ENCODE measurements around the gene CCM2.

CCM2 gene

GRCh38 chr7:45055594-45056219, 55.7 kb downstream of the CCM2 start:
- Histone ChIP-seq H3K4me3 (ENCODE audit: low read depth, low read length) (no peak overlapping the region), H3K27me3 (ENCODE audit: control insufficient read depth, insufficient read depth, low read length) (no peaks in the 10 kb centered on the region), H3K36me3 (ENCODE audit: control insufficient read depth, insufficient read depth, low read length) (peaks cover 5% of the 10 kb centered on the region; the same call in 1 of the 2 replicates), H3K4me1 (ENCODE audit: control insufficient read depth, insufficient read depth, low read length) (no peaks in the 10 kb centered on the region; the same call in 1 of the 2 replicates), H3K27ac (ENCODE audit: low read depth, low read length) (no peak overlapping the region), H3K9me3 (ENCODE audit: control insufficient read depth, insufficient read depth, low read depth, low read length) (no peaks in the 10 kb centered on the region; the same call in 1 of the 2 replicates), H3K9ac (ENCODE audit: low read length) (no peak overlapping the region)

GRCh38 chr7:45057878-45058277, 57.9 kb downstream of the CCM2 start:
- H3K4me1 ChIP-seq (ENCODE audit: control insufficient read depth, insufficient read depth, low read length) = no peaks in the 10 kb centered on the region
- no peaks in the 10 kb centered on the region for H3K36me3 ChIP-seq (ENCODE audit: control insufficient read depth, insufficient read depth, low read length)
- H3K27me3 ChIP-seq (ENCODE audit: control insufficient read depth, insufficient read depth, low read length) = no peaks in the 10 kb centered on the region
- no peak overlapping the region for H3K4me3 ChIP-seq (ENCODE audit: low read depth, low read length)
- H3K9me3 ChIP-seq (ENCODE audit: control insufficient read depth, insufficient read depth, low read depth, low read length) = no peaks in the 10 kb centered on the region; the same call in 1 of the 2 replicates
- no peak overlapping the region for H3K9ac ChIP-seq (ENCODE audit: low read length)
- H3K27ac ChIP-seq (ENCODE audit: low read depth, low read length) = no peak overlapping the region

GRCh38 chr7:45060295-45060694, 60.3 kb downstream of the CCM2 start:
- H3K4me1 ChIP-seq (ENCODE audit: control insufficient read depth, insufficient read depth, low read length) = no peaks in the 10 kb centered on the region
- H3K4me3 ChIP-seq (ENCODE audit: low read depth, low read length) = no peak overlapping the region
- H3K27me3 ChIP-seq (ENCODE audit: control insufficient read depth, insufficient read depth, low read length) = no peaks in the 10 kb centered on the region
- H3K9ac ChIP-seq (ENCODE audit: low read length) = no peak overlapping the region
- H3K9me3 ChIP-seq (ENCODE audit: control insufficient read depth, insufficient read depth, low read depth, low read length) = no peaks in the 10 kb centered on the region; the same call in 1 of the 2 replicates
- peaks cover 13% of the 10 kb centered on the region for H3K36me3 ChIP-seq (ENCODE audit: control insufficient read depth, insufficient read depth, low read length)
- no peak overlapping the region for H3K27ac ChIP-seq (ENCODE audit: low read depth, low read length)

GRCh38 chr7:45061352-45061751, 61.4 kb downstream of the CCM2 start:
- Histone ChIP-seq H3K27me3 (ENCODE audit: control insufficient read depth, insufficient read depth, low read length) (no peaks in the 10 kb centered on the region), H3K27ac (ENCODE audit: low read depth, low read length) (no peak overlapping the region), H3K4me1 (ENCODE audit: control insufficient read depth, insufficient read depth, low read length) (no peaks in the 10 kb centered on the region), H3K9me3 (ENCODE audit: control insufficient read depth, insufficient read depth, low read depth, low read length) (no peaks in the 10 kb centered on the region), H3K4me3 (ENCODE audit: low read depth, low read length) (no peak overlapping the region), H3K9ac (ENCODE audit: low read length) (no peak overlapping the region), H3K36me3 (ENCODE audit: control insufficient read depth, insufficient read depth, low read length) (peaks cover 18% of the 10 kb centered on the region)

DNA sequence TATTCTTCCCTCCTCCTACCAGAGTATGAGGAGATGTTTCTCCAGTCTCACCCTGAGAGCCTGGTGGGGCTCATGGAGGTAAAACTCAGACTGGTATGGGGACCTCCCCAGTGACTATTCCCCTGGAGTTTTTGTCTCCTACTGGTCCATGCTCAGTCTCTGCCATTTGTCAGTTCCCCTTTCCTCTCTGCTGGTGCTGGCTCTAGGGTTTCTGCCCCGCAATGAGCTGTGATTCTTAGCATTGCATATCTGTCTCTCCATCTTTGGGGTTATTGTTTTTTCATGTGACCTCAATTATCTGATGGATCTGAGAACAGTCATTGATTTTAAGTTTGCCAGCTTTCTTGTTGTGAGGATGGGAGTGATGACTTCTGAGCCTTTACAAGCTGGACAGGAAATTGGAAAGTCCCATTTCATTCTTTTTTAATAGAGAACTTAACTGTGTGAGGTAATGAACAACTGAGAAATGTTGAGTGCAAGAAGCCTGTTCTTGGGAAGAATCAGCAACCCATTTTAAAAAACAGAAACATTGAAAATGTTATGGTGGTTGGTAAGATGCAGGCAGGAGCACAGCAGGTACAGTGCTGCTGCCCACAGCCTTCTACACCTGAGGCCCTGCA, 61.9 kb downstream of the CCM2 start:
- H3K36me3 ChIP-seq (ENCODE audit: control insufficient read depth, insufficient read depth, low read length) = peaks cover 18% of the 10 kb centered on the region
- H3K9me3 ChIP-seq (ENCODE audit: control insufficient read depth, insufficient read depth, low read depth, low read length) = no peaks in the 10 kb centered on the region
- H3K4me1 ChIP-seq (ENCODE audit: control insufficient read depth, insufficient read depth, low read length) = no peaks in the 10 kb centered on the region
- no peak overlapping the region for H3K9ac ChIP-seq (ENCODE audit: low read length)
- no peak overlapping the region for H3K4me3 ChIP-seq (ENCODE audit: low read depth, low read length)
- H3K27ac ChIP-seq (ENCODE audit: low read depth, low read length) = no peak overlapping the region
- H3K27me3 ChIP-seq (ENCODE audit: control insufficient read depth, insufficient read depth, low read length) = no peaks in the 10 kb centered on the region

- H3K27ac ChIP-seq (ENCODE audit: low read depth, low read length) = no peak overlapping the region
- no peaks in the 10 kb centered on the region for H3K9me3 ChIP-seq (ENCODE audit: control insufficient read depth, insufficient read depth, low read depth, low read length)
- H3K9ac ChIP-seq (ENCODE audit: low read length) = no peak overlapping the region
- peaks cover 31% of the 10 kb centered on the region for H3K36me3 ChIP-seq (ENCODE audit: control insufficient read depth, insufficient read depth, low read length)
- H3K4me1 ChIP-seq (ENCODE audit: control insufficient read depth, insufficient read depth, low read length) = no peaks in the 10 kb centered on the region
- H3K27me3 ChIP-seq (ENCODE audit: control insufficient read depth, insufficient read depth, low read length) = no peaks in the 10 kb centered on the region
- no peak overlapping the region for H3K4me3 ChIP-seq (ENCODE audit: low read depth, low read length)
Observed at GRCh38 chr7:45064047-45064725, 64.2 kb downstream of the CCM2 start.

DNA sequence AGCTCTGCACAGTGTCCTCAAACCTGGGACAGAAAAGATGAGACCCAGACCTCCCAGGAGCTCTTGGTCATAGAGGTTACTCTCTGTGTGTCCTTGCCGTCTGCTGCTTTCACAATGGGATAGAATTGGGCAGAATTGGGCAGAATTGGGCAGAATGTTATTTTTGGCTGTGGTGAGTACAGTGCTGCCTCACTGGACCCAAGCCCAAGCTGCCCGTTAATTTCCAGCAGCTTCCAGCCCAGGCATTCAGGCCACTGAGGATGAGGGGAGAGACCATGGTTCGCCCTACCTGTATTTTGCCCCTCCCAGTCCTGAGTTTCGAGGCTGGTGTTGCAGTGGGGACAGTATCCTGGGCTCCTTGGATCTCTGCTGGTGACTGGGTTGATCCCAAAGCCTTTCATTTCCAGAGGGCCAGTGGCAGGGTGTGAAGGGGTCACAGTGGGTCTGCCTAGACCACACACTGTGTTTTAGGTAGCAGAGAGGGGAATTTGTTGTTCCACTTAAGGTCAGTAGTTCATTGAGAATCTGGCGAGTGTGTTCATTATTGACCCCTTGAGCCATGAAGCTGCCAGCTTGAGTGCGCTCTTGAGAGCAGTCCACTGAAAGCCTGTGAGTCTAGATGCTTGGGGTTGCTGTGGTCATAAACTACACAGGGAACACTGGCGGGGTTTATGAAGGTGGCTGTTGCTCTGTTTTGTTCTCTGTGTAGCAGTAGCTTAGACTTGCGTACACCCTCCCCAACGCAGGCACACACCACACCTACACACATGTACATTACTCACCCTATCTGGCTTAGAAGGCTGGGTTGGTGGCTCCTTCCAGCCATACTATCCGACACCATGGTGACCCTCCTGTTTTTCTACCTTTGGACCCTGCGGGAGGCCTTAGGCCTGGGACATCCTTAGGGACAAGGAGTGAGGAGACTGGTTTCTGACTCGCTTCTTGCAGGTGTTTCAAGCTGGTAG, 65.3 kb downstream of the CCM2 start:
- Histone ChIP-seq H3K27me3 (ENCODE audit: control insufficient read depth, insufficient read depth, low read length) (no peaks in the 10 kb centered on the region), H3K4me3 (ENCODE audit: low read depth, low read length) (no peak overlapping the region), H3K27ac (ENCODE audit: low read depth, low read length) (no peak overlapping the region), H3K36me3 (ENCODE audit: control insufficient read depth, insufficient read depth, low read length) (peaks cover 42% of the 10 kb centered on the region), H3K4me1 (ENCODE audit: control insufficient read depth, insufficient read depth, low read length) (no peaks in the 10 kb centered on the region), H3K9me3 (ENCODE audit: control insufficient read depth, insufficient read depth, low read depth, low read length) (no peaks in the 10 kb centered on the region), H3K9ac (ENCODE audit: low read length) (no peak overlapping the region)

- Histone ChIP-seq H3K9me3 (ENCODE audit: control insufficient read depth, insufficient read depth, low read depth, low read length) (no peaks in the 10 kb centered on the region), H3K27ac (ENCODE audit: low read depth, low read length) (no peak overlapping the region), H3K9ac (ENCODE audit: low read length) (no peak overlapping the region), H3K4me3 (ENCODE audit: low read depth, low read length) (no peak overlapping the region), H3K36me3 (ENCODE audit: control insufficient read depth, insufficient read depth, low read length) (peaks cover 43% of the 10 kb centered on the region), H3K27me3 (ENCODE audit: control insufficient read depth, insufficient read depth, low read length) (no peaks in the 10 kb centered on the region), H3K4me1 (ENCODE audit: control insufficient read depth, insufficient read depth, low read length) (no peaks in the 10 kb centered on the region)
Observed at GRCh38 chr7:45066409-45066808, 66.4 kb downstream of the CCM2 start.

DNA sequence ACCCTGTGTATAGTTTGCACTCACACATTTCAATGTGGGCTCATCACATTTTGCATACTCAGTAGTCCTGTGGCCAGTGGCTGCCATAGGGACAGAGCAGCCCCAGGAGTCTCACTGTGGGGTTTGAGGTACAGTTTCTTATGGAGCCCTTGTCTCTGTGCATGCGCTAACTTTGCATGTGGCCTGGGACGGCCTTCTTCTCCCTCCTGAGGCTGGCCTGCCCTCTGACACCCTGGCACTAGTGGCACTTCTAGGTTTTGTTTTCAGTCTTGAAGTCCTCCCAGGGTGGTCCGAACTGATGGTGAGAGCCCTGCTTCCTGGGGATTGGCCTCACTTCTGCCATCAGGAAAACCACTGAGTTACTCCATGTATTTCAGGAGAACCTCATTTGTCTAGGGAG, 67.6 kb downstream of the CCM2 start:
- Histone ChIP-seq H3K27ac (ENCODE audit: low read depth, low read length) (no peak overlapping the region), H3K4me3 (ENCODE audit: low read depth, low read length) (no peak overlapping the region), H3K27me3 (ENCODE audit: control insufficient read depth, insufficient read depth, low read length) (no peaks in the 10 kb centered on the region), H3K4me1 (ENCODE audit: control insufficient read depth, insufficient read depth, low read length) (peaks cover 7% of the 10 kb centered on the region; the same call in 1 of the 2 replicates), H3K9me3 (ENCODE audit: control insufficient read depth, insufficient read depth, low read depth, low read length) (no peaks in the 10 kb centered on the region), H3K9ac (ENCODE audit: low read length) (no peak overlapping the region), H3K36me3 (ENCODE audit: control insufficient read depth, insufficient read depth, low read length) (peaks cover 49% of the 10 kb centered on the region)

DNA sequence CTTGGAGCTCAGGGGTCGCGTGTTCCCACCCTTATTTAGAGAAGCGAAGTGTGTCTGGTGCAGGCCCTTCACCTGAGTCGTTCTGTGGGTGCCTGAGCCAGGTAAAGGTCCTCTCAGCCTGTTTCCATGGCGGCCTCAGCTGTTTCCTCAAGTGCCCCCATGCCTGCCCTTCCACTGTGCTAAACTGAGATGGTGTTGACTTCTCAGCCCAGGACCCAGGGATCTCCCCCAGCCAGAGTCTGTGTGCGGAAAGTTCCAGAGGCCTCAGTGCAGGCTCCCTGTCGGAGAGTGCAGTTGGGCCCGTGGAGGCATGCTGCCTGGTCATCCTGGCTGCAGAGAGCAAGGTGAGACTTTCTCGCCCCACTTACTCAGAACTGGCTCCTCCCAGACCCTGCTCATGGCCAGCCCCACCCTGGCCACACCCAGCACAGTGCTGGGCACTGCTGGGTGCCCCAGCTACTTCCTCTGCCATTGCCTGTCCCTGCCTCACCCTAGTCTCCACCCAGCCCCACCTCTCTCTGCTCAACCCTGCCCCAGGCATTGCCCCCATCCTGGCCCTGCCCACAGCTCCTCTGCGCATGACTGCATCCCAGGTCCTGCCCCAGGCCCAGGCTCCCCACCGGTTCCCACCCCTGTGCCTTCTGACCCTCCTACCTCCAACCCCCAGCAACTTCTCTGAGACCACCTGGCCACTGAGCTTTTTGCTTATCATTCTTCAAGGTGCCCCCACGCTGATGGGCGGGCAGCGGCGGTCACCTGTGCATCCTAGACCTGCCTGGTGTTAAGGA, 68.4 kb downstream of the CCM2 start:
- Histone ChIP-seq H3K4me1 (ENCODE audit: control insufficient read depth, insufficient read depth, low read length) (peaks cover 9% of the 10 kb centered on the region; the same call in 1 of the 2 replicates), H3K36me3 (ENCODE audit: control insufficient read depth, insufficient read depth, low read length) (peaks cover 53% of the 10 kb centered on the region), H3K9ac (ENCODE audit: low read length) (no peak overlapping the region), H3K27ac (ENCODE audit: low read depth, low read length) (no peak overlapping the region), H3K4me3 (ENCODE audit: low read depth, low read length) (no peak overlapping the region), H3K27me3 (ENCODE audit: control insufficient read depth, insufficient read depth, low read length) (no peaks in the 10 kb centered on the region), H3K9me3 (ENCODE audit: control insufficient read depth, insufficient read depth, low read depth, low read length) (no peaks in the 10 kb centered on the region)
